ENCODE results near the gene LCOR. TPM values are rescaled to one million over a fixed set of nuclear protein-coding genes. Genes with fewer than 3 reads are reported as not detected.

Gene LCOR
- total and polyA plus RNA-seq, 11 donors: 4.3 to 31.4 (median 17.4) TPM

- H3K36me3 ChIP-seq: no peaks in the 10 kb centered on the region
- no peaks in the 10 kb centered on the region for H3K27me3 ChIP-seq
- 85 to 88% (median 86%) methylated on average over 18 of the region's 18 CpGs for WGBS, 4 donors
- no peak for ATAC-seq
- no peak for DNase-seq
- intact Hi-C loops (cut with DNase I): loop anchor here in 2 of 10 donors (10.0 kb wide), 2 partner anchors 270 to 660 kb away; no protein-coding TSS in a partner anchor
- no peak for TF ChIP-seq POLR2A (IDR thresholded peaks at IDR 0.05)
- TF ChIP-seq, protein P1, sequence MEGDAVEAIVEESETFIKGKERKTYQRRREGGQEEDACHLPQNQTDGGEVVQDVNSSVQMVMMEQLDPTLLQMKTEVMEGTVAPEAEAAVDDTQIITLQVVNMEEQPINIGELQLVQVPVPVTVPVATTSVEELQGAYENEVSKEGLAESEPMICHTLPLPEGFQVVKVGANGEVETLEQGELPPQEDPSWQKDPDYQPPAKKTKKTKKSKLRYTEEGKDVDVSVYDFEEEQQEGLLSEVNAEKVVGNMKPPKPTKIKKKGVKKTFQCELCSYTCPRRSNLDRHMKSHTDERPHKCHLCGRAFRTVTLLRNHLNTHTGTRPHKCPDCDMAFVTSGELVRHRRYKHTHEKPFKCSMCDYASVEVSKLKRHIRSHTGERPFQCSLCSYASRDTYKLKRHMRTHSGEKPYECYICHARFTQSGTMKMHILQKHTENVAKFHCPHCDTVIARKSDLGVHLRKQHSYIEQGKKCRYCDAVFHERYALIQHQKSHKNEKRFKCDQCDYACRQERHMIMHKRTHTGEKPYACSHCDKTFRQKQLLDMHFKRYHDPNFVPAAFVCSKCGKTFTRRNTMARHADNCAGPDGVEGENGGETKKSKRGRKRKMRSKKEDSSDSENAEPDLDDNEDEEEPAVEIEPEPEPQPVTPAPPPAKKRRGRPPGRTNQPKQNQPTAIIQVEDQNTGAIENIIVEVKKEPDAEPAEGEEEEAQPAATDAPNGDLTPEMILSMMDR (IDR thresholded peaks at IDR 0.05): no peak
- no peak overlapping the region for H3K27ac ChIP-seq
- H3K4me3 ChIP-seq: no peak overlapping the region
- no peaks in the 10 kb centered on the region for H3K9me3 ChIP-seq
- H3K4me1 ChIP-seq: peaks cover 0 to 12% (median 10%) of the 10 kb centered on the region in 12 donors
These were observed 203.1 kb downstream of the LCOR start for GRCh38 chr10:97034958-97035769.

DNA sequence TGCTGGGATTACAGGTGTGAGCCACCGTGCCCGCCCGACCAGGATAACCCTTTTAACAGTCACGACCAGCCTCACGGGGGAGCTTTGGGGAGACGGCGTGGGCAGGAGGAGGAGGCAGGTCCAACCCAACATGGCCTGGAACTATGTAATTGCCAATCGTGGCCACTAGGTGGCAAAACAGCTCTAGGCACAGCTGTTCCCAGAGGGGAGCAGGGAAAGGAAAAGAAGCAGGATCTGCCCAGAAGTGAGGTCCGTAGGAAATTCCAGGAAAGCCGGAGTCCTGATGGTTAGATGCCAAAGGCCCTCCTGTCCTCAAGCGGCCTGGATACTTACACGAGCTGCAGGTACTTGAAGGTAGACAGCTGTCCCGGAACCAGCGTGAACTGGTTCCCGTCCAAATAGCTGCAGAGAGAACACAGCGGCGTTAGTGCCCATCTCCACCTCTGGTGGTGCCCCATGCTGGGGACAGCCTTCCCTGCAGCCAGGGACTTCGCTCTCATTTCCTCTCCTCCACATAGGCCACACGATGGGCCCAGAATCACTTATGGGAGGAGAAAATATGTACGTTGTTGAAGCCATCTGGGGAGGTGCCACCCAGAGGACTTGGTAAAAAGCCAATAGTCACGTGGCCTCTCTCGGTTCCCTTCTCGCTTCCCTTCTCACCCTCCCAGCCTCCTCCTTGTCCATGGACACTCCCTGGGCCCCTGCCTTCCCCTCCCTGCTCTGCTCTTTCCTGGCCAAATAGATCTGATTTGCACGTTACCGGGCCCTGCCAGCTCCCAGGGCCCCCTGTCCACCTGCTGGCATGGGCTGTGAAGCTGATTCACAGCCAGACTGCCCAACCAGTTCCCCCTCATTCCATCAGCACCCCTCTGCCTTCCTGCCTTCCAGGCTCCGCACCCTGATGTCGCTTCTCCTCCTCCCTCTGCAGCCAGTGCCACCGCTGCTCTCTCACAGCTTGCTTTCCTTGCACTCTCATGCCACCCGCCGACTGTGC lies 205.6 kb downstream of the LCOR start:
- DNase-seq (peak; percentile 69 to 81 (median 78)), ATAC-seq (peak; percentile 89 to 95 (median 90))
- H3K36me3 ChIP-seq: no peaks in the 10 kb centered on the region
- TF ChIP-seq POLR2A (IDR thresholded peaks at IDR 0.05): no peak
- TF ChIP-seq, protein P1 (IDR thresholded peaks at IDR 0.05): peak; percentile 72 to 92 (median 86)
- intact Hi-C loops (cut with DNase I): loop anchor here in 2 of 10 donors (2.0 to 10.0 kb wide), 4 partner anchors 35 to 663 kb away; no protein-coding TSS in a partner anchor
- no peaks in the 10 kb centered on the region for H3K9me3 ChIP-seq
- H3K27me3 ChIP-seq: no peaks in the 10 kb centered on the region
- H3K27ac ChIP-seq: peak overlapping the region in 3 of 12 donors; percentile 5 to 30 (median 6)
- peaks cover 0 to 12% (median 10%) of the 10 kb centered on the region in 12 donors for H3K4me1 ChIP-seq
- peak overlapping the region in 11 of 12 donors; percentile 29 to 61 (median 46) for H3K4me3 ChIP-seq
- 19 to 21% (median 20%) methylated on average over 28 to 30 of the region's 30 CpGs for WGBS, 4 donors

DNA sequence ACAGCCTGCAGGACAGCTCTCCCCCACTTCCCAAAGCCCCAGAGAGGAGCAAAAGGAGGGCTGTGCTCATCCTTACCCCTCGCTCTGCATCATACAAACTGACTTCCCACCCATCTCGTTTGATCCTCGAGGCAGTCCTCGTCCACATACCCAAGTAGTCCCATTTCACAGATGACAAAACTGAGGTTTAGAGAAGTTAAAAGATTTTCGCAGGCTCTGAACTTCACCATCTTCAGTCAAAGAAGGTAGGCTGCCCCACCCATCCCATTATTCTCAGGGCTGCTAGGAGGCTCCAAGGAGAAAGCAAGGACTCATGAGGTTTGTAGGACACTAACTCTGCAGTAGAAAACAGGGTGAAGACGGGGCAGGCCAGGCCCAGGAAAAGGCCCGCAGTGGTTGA lies 206.6 kb downstream of the LCOR start:
- H3K27me3 ChIP-seq: no peaks in the 10 kb centered on the region
- intact Hi-C loops (cut with DNase I): loop anchor here in 2 of 10 donors (2.0 to 10.0 kb wide), 3 partner anchors 170 to 664 kb away; no protein-coding TSS in a partner anchor
- 81 to 95% (median 92%) methylated on average over 7 of the region's 7 CpGs for WGBS, 4 donors
- no peak overlapping the region for H3K4me3 ChIP-seq
- no peak for TF ChIP-seq POLR2A (IDR thresholded peaks at IDR 0.05)
- TF ChIP-seq, protein P1 (IDR thresholded peaks at IDR 0.05): no peak
- DNase-seq (no peak), ATAC-seq (no peak)
- no peaks in the 10 kb centered on the region for H3K36me3 ChIP-seq
- no peak overlapping the region for H3K27ac ChIP-seq
- H3K9me3 ChIP-seq: no peaks in the 10 kb centered on the region
- H3K4me1 ChIP-seq: peaks cover 0 to 12% (median 10%) of the 10 kb centered on the region in 12 donors

Measured in heart left ventricle (tissue), 16 donors.